Sigmoid colon (tissue), 7 donors: ENCODE data around the gene ATXN2. TPM values are rescaled to one million over a fixed set of nuclear protein-coding genes. Genes with fewer than 3 reads are reported as not detected.

Experiments used
- DNase-seq: peaks from one replicate; pipeline ENCODE4 v3.0.0-alpha.2; 2019
- H3K27ac ChIP-seq, 4 donors: fragments of 200-600 bp; sonication (generic); one replicate each; pipeline ENCODE4 v1.5.1; 2016 to 2019; ENCODE audit warnings: mild to moderate bottlenecking in 1 of 4
- H3K27me3 ChIP-seq, 3 donors: fragments of 200-600 bp; sonication (generic); one replicate each; pipeline ENCODE4 v1.5.1; 2019; ENCODE audit warnings: mild to moderate bottlenecking in 1 of 3
- H3K36me3 ChIP-seq, 4 donors: fragments of 200-600 bp; sonication (generic); one replicate each; pipeline ENCODE4 v1.5.1; 2016 to 2019
- H3K4me1 ChIP-seq, 4 donors: fragments of 200-600 bp; sonication (generic); one replicate each; pipeline ENCODE4 v1.5.1; 2017 to 2019
- H3K4me3 ChIP-seq, 4 donors: fragments of 200-600 bp; sonication (generic); one replicate each; pipeline ENCODE4 v1.5.1; 2017 to 2019; ENCODE audit warnings: mild to moderate bottlenecking in 2 of 4, moderate library complexity in 1 of 4
- H3K9me3 ChIP-seq, 4 donors: fragments of 200-600 bp in 3 of 4; sonication (generic) in 3 of 4; one replicate each; pipeline versions ENCODE4 v1.5.1 to v1.6.1; 2013 to 2019
- CTCF ChIP-seq, 4 experiments: fragments of 450-650 bp in 3 of 4; fragments of 200-600 bp in 1 of 4; IDR thresholded peaks; one replicate each; pipeline ENCODE4 v1.5.1; 2016 to 2019; ENCODE audit warnings: antibody characterized with exemption in 4 of 4, mild to moderate bottlenecking in 3 of 4, moderate library complexity in 2 of 4
- EP300 ChIP-seq, 4 donors: sonication (generic); formaldehyde crosslinking; IDR thresholded peaks; one replicate each; pipeline ENCODE4 v1.6.1; 2017; ENCODE audit warnings: antibody characterized with exemption in 4 of 4
- POLR2A ChIP-seq, 2 donors: fragments of 450-650 bp; IDR thresholded peaks; one replicate each; pipeline ENCODE4 v1.6.1; 2016; ENCODE audit warnings: antibody characterized with exemption in 2 of 2, mild to moderate bottlenecking in 2 of 2, moderate library complexity in 2 of 2
- POLR2AphosphoS5 ChIP-seq, 4 donors: sonication (generic); formaldehyde crosslinking; IDR thresholded peaks; one replicate each; pipeline ENCODE4 v1.6.1; 2017; ENCODE audit warnings: antibody characterized with exemption in 4 of 4
- WGBS, 2 donors: extraction: QIAGEN DNeasy Blood & Tissue Kit; methylation state at CpG; one replicate each; pipeline ENCODE4 v1.1.7; 2013; 5-methylcytosine and 5-hydroxymethylcytosine counted together
- intact Hi-C: fragments of 100-400 bp; cut with DNase I; formaldehyde crosslinking; loops from one replicate; pipeline ENCODE4 v1.15.1; 2023
- polyA plus RNA-seq, 3 donors: library from polyadenylated mRNA; stranded (reverse); fragments of 200-250 nt; gene quantifications; one replicate each; pipeline ENCODE4 v1.2.3, GENCODE V29; 2013
- total RNA-seq, 4 donors: library from RNA; depleted of rRNA; stranded (reverse); fragments of >200 nt; gene quantifications; one replicate each; pipeline ENCODE4 v1.1.0, GENCODE V29; 2016
- donor health status: healthy with polysubstance abuse.
- donor health status: Bipolar disorder and iron deficiency.
- donor health status: healthy.

The ATXN2 gene
- total and polyA plus RNA-seq, 7 donors = 6.5 to 119 (median 42.5) TPM

GRCh38 chr12:111448266-111448830 is 150.8 kb downstream of the ATXN2 start:
- intact Hi-C loops = no loop called here
- DNase-seq = peak; percentile 38
- Histone ChIP-seq H3K4me1 (peaks cover 0 to 37% (median 29%) of the 10 kb centered on the region in 4 donors), H3K9me3 (no peaks in the 10 kb centered on the region), H3K4me3 (no peak overlapping the region), H3K27me3 (no peaks in the 10 kb centered on the region), H3K27ac (peak overlapping the region in 2 of 4 donors; percentile 16 to 29), H3K36me3 (peaks cover 12 to 75% (median 44%) of the 10 kb centered on the region in 4 donors)
- TF ChIP-seq POLR2AphosphoS5 (IDR thresholded peaks at IDR 0.05) (no peak), CTCF (IDR thresholded peaks at IDR 0.05) (no peak), EP300 (IDR thresholded peaks at IDR 0.05) (no peak), POLR2A (IDR thresholded peaks at IDR 0.05) (no peak)
- 82 to 85% methylated on average over 9 of the region's 9 CpGs for WGBS, 2 donors

GRCh38 chr12:111447571-111448265 is 151.4 kb downstream of the ATXN2 start:
- peaks cover 6 to 75% (median 38%) of the 10 kb centered on the region in 4 donors for H3K36me3 ChIP-seq

DNA sequence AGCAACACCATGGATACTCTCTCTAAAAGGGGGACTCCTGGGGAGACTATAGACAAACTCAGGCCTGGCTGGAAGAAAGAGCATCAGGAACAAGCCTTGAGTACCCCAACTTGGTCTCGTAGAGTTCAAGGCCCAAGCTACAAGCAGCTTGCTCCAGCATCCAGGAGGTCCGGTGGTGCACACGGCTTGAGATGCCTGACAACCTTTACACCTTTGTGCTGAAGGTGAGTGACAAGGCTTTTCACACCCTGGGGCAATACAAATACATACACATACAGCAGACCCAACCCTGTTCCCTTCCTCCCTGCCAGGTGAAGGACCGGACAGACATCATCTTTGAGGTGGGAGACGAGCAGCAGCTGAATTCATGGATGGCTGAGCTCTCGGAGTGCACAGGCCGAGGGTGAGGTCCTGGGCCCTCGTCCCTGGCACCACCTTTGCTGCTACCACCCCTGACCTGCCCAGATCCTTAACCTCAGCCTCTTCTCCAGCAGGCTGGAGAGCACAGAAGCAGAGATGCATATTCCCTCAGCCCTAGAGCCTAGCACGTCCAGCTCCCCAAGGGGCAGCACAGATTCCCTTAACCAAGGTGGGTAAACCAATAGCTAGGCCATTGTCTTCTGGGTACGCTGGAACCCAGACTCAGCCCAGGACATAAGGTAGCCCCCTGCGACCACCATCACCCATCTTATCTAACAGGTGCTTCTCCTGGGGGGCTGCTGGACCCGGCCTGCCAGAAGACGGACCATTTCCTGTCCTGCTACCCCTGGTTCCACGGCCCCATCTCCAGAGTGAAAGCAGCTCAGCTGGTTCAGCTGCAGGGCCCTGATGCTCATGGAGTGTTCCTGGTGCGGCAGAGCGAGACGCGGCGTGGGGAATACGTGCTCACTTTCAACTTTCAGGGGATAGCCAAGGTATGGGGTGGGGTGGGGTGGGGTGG is 152.2 kb downstream of the ATXN2 start:
- H3K4me1 ChIP-seq = peaks cover 0 to 40% (median 33%) of the 10 kb centered on the region in 4 donors
- WGBS, 2 donors = 81 to 89% methylated on average over 20 of the region's 20 CpGs
- H3K27me3 ChIP-seq = no peaks in the 10 kb centered on the region
- DNase-seq = peak; percentile 64
- intact Hi-C loops = no loop called here
- H3K27ac ChIP-seq = peak overlapping the region; percentile 60 to 78 (median 72)
- H3K36me3 ChIP-seq = peaks cover 6 to 75% (median 39%) of the 10 kb centered on the region in 4 donors
- no peak for TF ChIP-seq POLR2AphosphoS5 (IDR thresholded peaks at IDR 0.05)
- no peak for TF ChIP-seq POLR2A (IDR thresholded peaks at IDR 0.05)
- no peak for TF ChIP-seq CTCF (IDR thresholded peaks at IDR 0.05)
- no peak for TF ChIP-seq EP300 (IDR thresholded peaks at IDR 0.05)
- no peaks in the 10 kb centered on the region for H3K9me3 ChIP-seq
- H3K4me3 ChIP-seq = no peak overlapping the region

More at GRCh38 chr12:111447571-111448265, 151.4 kb downstream of the ATXN2 start:
- TF ChIP-seq POLR2A (IDR thresholded peaks at IDR 0.05) (no peak), CTCF (IDR thresholded peaks at IDR 0.05) (no peak), EP300 (IDR thresholded peaks at IDR 0.05) (no peak), POLR2AphosphoS5 (IDR thresholded peaks at IDR 0.05) (peak in 1 of 4 donors; percentile 29)
- intact Hi-C loops = no loop called here
- Histone ChIP-seq H3K4me1 (peaks cover 0 to 40% (median 29%) of the 10 kb centered on the region in 4 donors), H3K27me3 (no peaks in the 10 kb centered on the region), H3K9me3 (no peaks in the 10 kb centered on the region), H3K4me3 (no peak overlapping the region), H3K27ac (peak overlapping the region in 1 of 4 donors; percentile 16)
- WGBS, 2 donors = 91% methylated on average over 28 of the region's 28 CpGs
- DNase-seq = peak; percentile 63

DNA sequence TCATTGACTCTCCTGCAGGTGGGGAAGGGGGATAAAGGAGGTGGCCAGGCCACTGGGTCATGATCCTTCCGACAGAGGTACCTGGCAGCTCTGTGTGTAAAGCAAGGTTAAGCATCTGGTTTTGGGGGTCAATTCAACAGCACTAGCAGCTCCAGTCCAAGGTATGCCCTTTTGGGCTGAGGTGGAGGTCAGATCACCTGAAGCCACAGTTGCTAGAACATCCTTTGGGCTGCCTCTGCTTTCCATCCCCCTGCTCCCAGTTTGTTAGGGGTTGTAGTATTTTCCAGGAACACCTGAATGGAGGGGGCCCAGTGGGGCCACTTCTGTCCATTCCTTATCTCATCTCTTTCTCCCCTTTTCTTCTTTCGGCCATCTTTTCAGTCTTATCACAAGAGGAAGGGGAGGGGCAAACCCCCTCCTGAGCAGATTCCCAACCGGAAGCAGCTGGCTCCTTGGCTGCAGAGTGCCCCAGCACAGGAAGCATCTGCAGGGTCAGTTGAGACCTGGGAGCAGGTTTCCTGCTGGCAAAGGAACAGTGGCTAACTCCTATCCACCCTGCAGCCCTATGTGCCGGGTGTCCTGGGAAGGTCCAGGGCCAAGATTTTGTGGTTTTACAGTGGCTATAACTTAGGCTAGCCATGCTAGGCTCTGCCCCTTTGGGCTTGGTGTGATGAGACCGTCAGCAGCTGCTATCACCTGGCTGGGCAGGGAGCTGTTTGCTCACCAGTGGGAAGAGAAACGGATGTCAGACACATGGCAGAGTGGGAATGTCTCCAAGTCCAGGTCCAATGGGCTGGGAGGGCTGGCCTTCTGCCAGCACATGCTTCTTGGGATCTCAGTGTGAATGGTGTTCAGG is 153.2 kb downstream of the ATXN2 start:
- no peak overlapping the region for H3K4me3 ChIP-seq
- WGBS, 2 donors = 25 to 35% methylated on average over 6 of the region's 6 CpGs
- intact Hi-C loops = no loop called here
- DNase-seq = peak; percentile 75
- peak overlapping the region; percentile 60 to 78 (median 72) for H3K27ac ChIP-seq
- H3K27me3 ChIP-seq = no peaks in the 10 kb centered on the region
- TF ChIP-seq POLR2A (IDR thresholded peaks at IDR 0.05) (no peak), EP300 (IDR thresholded peaks at IDR 0.05) (no peak), CTCF (IDR thresholded peaks at IDR 0.05) (no peak), POLR2AphosphoS5 (IDR thresholded peaks at IDR 0.05) (peak; percentile 39 to 67 (median 52))
- peaks cover 6 to 74% (median 35%) of the 10 kb centered on the region in 4 donors for H3K36me3 ChIP-seq
- no peaks in the 10 kb centered on the region for H3K9me3 ChIP-seq
- H3K4me1 ChIP-seq = peaks cover 0 to 40% (median 32%) of the 10 kb centered on the region in 4 donors
